Measurements from ENCODE around the gene ADAM10.

The ADAM10 gene

GRCh38 chr15:58584789-58585461 is 164.6 kb downstream of the ADAM10 start:
- no peak for DNase-seq (ENCODE audit: low read depth in 1 of 2, low spot score in 1 of 2)

DNA sequence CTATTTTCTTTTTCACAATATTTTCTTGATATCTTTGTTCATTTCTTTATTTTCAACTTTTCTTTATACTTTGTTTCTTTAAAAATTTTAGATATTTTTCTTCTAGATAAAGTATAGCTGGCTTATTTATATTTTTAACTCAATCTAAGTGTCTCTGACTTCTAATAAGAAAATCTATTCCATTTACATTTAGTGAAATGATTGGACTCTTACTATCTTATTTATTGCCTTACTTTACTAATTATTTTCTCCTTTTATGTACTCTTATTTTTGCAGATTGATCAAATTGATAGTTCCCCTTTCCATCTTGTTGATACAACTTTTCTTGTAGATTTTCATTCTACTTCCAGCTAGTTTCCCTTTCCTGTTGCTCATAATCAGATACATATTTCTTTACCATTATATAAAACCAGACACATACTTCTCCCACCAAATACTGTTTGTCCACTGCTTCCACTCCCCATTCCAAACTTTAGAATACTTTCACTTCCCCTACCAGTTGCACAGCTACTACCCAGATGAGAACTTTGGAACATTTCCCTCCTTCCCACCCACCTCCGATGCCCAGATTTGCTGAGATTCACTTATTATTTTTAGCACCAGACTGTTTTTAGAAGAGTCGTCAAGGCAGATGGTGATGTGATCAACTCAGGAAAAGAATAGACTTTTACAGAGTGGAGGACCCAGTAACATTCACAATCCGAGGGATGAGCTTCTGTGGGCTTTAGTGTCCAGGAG is 166.2 kb downstream of the ADAM10 start:
- DNase-seq (ENCODE audit: low read depth in 1 of 2, low spot score in 1 of 2), result no peak

DNA sequence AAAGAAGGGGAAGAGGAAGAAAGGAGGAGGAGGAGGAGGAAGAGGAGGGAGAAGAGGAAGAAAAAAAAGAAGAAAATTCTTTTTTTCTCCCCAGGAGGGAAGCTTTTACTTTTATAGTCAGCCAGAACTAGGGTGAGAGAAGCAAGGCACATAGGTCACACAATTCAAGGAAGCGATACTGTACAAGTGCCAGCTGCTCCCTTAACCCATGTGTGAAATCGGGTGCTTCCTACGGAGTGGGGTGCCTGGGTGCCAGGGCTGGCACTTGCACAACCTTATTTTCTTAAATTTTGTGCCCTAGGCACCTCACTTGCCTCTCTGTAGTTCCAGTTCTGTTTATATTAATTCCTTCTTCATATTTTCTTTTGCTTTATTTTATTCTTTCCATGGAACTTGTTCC is 167.3 kb downstream of the ADAM10 start:
- no peak for DNase-seq (ENCODE audit: low read depth in 1 of 2, low spot score in 1 of 2)

DNA sequence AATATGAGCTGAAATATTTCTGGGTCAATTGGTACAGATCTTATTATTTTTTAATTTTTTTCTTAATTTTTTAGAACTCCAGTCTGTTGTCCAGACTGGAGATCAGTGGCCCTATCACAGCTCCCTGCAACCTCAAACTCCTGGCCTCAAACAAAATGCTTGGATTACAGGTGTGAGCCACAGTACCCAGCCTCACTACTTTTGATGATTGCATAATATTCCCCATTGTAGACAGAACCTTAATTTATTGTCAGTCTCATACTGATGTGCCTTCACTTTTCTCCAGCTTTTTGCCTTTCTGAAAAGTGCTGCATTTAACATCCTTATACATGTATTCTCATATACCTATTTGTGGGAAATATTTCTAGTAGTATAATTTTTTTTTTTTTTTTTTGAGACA is 172.8 kb downstream of the ADAM10 start:
- DNase-seq (ENCODE audit: low read depth in 1 of 2, low spot score in 1 of 2), result no peak

DNA sequence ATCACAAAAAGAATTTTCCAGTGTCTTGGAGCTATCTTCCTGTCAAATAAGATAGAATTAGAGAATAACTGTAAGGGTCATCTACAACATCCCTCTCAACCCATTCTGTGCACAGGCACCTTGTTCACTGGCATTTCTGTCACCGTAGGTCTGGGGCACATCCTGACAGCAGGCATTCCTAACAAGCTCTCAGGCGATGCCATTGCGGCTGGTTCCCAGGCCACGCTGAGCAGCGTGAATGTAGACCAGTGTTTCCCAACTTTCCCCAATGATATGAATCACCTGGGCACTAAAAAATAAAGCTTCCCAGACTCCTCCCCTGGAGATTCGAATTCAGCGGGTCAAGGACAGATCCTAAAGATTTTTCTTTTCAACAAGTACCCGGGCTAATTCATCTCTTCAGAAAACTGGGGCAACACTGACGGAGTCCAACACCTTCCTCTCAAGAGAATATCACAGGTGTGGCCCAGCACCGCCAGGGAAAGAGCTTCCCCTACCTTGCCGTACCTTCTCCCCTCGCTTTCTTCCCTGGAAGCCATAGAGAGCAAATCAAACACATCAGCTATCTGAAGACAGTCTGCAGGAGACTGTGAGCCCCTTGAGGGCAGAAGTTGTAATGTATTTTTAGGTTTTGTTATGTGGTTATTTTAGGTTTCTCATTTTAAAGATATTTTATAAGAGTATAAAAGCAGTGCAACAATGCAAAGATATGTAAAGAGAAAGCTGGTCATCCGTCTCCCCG is 174.3 kb downstream of the ADAM10 start:
- DNase-seq (ENCODE audit: low read depth in 1 of 2, low spot score in 1 of 2), result no peak

GRCh38 chr15:58574631-58575030 is 174.9 kb downstream of the ADAM10 start:
- DNase-seq (ENCODE audit: low read depth in 1 of 2, low spot score in 1 of 2), result no peak

GRCh38 chr15:58573270-58573669 is 176.2 kb downstream of the ADAM10 start:
- DNase-seq (ENCODE audit: low read depth in 1 of 2, low spot score in 1 of 2), result no peak

- no peak for DNase-seq (ENCODE audit: low read depth in 1 of 2, low spot score in 1 of 2)
Measured at GRCh38 chr15:58572521-58572920, 177.0 kb downstream of the ADAM10 start.

DNA sequence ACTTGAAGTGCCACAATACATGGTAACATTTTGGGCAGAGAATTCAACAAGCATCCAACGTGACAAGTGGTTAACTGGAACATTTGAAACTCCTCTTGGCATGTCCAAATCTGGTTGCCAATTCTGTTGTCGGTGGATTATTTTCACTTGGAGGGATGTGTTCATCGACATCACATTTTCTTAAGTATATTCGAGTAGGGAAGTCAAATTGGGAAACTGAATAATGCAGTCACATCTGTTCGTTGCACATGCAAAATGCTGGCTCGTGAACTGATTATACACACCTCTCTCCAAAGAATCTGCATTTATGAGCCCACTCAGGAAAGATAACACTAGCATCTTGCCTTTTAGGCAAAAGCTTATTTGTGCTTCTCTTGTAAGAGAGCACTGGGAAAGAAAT is 178.0 kb downstream of the ADAM10 start:
- DNase-seq (ENCODE audit: low read depth in 1 of 2, low spot score in 1 of 2), result no peak

DNA sequence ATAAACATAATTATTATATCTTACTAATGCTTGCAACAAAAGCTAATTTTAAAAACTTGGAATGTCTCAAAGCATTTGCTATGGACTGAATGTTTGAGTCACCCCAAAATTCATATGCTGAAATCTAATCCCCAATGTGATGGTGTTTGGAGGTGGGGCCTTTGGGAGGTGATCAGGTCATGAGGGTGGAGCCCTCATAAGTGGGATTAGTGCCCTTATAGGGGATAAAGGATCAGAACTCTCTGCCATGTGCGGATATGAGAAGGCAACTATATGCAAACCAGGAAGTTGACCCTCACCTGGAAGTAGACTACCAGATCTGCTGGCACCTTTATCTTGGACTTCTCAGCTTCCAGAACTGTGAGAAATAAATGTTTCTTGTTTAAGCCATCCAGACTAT is 180.1 kb downstream of the ADAM10 start:
- no peak for DNase-seq (ENCODE audit: low read depth in 1 of 2, low spot score in 1 of 2)

GRCh38 chr15:58568157-58568571 is 181.3 kb downstream of the ADAM10 start:
- DNase-seq (ENCODE audit: low read depth in 1 of 2, low spot score in 1 of 2), result no peak

GRCh38 chr15:58566029-58566428 is 183.5 kb downstream of the ADAM10 start:
- no peak for DNase-seq (ENCODE audit: low read depth in 1 of 2, low spot score in 1 of 2)

DNA sequence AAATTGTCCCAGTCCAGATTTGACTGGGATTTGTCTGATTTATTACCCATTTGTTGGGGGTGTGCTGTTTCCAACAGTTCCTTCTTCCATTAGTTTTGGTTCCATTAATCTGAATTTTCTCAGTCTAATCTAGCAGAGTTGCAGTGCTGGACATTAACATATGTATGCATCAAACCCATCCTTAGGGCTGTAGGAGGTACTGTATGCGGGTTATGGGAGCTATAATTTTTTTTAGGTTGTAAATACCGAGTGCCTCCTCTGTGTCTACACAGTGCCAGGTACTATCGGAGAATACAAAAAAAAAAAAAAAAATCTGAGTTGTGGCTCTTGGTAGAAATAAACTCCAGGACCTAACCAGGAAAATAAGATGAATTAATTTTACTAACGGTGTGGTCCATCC is 183.9 kb downstream of the ADAM10 start:
- no peak for DNase-seq (ENCODE audit: low read depth in 1 of 2, low spot score in 1 of 2)

GRCh38 chr15:58564981-58565380 is 184.5 kb downstream of the ADAM10 start:
- no peak for DNase-seq (ENCODE audit: low read depth in 1 of 2, low spot score in 1 of 2)

DNA sequence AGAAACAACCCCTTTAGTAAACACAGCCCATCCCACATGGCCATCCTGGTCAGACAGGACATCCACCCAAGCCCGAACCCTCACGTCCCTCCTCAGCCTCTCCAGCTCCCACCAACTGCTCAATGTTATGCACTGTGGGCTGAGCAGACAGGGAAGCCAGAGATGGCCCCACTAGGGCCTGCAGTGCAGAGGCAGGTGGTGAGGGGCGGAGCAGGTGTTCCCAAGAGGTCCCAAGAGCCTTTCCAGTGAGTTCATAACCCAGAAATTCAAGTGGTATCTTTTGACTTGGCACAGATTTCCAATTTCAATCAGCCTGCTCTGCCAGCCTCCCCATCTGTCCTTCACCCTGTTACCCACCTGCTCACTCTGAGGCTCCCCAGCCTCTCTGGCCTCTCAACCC is 187.4 kb downstream of the ADAM10 start:
- DNase-seq (ENCODE audit: low read depth in 1 of 2, low spot score in 1 of 2), result no peak

DNA sequence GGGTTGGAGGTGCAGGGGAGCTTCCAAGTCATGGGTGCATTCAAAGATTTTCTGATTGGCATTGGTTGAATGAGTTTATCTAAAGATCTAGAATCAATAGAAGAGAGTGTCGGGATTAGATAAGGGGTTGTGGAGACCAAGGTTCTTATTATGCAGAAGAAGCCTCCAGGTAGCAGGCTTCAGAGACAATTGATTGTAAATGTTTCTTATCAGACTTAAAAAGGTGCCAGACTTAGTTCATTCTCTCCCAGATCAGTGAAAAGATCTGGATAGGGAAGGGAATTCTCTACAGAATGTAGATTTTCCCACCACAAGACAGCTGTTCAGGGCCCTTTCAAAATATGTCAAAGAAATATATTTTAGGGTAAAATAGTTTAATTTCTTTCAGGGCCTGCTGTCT is 188.2 kb downstream of the ADAM10 start:
- no peak for DNase-seq (ENCODE audit: low read depth in 1 of 2, low spot score in 1 of 2)

DNA sequence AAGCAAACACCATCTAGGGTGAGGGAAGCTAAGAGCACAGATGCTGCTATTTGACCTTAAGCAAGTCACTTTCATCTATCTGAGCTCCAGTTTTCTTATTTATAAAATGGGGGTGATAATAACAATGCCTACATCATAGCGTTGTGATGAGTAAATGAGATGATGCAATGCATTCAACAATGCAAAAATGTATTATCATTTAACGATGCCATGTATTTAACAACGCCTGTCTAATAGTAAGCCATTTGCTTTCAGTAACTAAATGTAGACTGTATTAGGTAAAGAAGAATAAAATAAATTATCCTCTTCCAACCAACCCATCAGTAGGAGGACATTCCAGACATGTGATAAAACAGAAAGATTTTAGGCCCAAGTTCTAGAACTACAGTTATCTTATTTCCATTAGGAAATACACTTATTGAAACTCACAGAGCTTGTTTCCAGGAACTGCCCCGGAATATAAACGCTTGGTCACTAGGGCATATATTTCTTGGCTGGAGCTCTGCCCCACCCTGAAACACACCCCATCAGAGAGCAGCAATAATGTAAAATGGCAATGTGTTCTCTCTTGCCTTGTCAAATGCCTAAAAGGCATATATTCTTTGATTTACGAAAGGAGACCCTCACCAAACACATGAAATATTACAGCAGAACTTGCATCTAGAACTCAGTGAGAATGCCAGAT is 189.5 kb downstream of the ADAM10 start:
- DNase-seq (ENCODE audit: low read depth in 1 of 2, low spot score in 1 of 2), result no peak

- DNase-seq (ENCODE audit: low read depth in 1 of 2, low spot score in 1 of 2), result no peak
Measured at GRCh38 chr15:58558777-58559176, 190.7 kb downstream of the ADAM10 start.

DNA sequence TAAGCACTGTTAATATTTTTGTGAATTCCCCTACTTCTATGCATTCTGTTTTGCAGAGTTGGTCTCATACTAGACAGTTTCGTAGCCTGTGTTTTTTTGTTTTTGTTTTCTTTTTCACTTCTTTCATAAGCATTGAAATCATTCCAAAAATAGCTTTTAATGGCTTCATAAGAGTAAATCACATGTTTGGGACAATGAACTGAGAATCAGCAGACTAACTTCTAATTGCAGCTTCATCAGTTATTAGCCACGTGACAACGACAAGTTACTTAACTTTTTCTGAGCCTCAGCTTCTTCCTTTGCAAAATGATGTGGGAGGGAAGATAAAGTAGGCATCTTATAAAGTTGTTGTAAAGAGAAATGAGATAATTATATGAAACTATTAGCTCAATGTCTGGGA is 193.0 kb downstream of the ADAM10 start:
- no peak for DNase-seq (ENCODE audit: low read depth in 1 of 2, low spot score in 1 of 2)

GRCh38 chr15:58556028-58556361 is 193.5 kb downstream of the ADAM10 start:
- DNase-seq (ENCODE audit: low read depth in 1 of 2, low spot score in 1 of 2), result no peak

- DNase-seq (ENCODE audit: low read depth in 1 of 2, low spot score in 1 of 2), result no peak
Measured at GRCh38 chr15:58555162-58556027, 194.1 kb downstream of the ADAM10 start.
